PFSK-1 (cell line): Measurements from ENCODE around the gene SSNA1.

Source experiments
- FOXP2 ChIP-seq: optimal IDR thresholded peaks from 2 replicates; pipeline ENCODE3; 2011; ENCODE audit warnings: borderline replicate concordance, control low read depth, inconsistent platforms; ENCODE audit not compliant: insufficient read depth; ENCODE audit errors: extremely low read length, extremely low read depth
- POLR2AphosphoS5 ChIP-seq: IDR thresholded peaks from 2 replicates; pipeline ENCODE4 v1.6.1; 2012; ENCODE audit warnings: low read depth, mild to moderate bottlenecking, control low read depth, low read length, moderate library complexity
- SIN3A ChIP-seq: IDR thresholded peaks from 2 replicates; pipeline ENCODE4 v1.6.1; 2012; ENCODE audit warnings: mild to moderate bottlenecking, low read length, moderate library complexity, borderline replicate concordance; ENCODE audit not compliant: insufficient read depth
- TAF1 ChIP-seq: IDR thresholded peaks from 2 replicates; pipeline ENCODE4 v1.6.1; 2012; ENCODE audit warnings: low read length, control low read depth, borderline replicate concordance; ENCODE audit not compliant: insufficient read depth
- TF ChIP-seq, protein P1 (sequence below), 2 experiments: IDR thresholded peaks; 2 replicates each; pipeline versions ENCODE4 v1.6.1 to v1.8.0; 2011 to 2012; ENCODE audit warnings: low read depth in 2 of 2, low read length in 2 of 2, control low read depth in 1 of 2, inconsistent platforms in 1 of 2, mild to moderate bottlenecking in 1 of 2, moderate library complexity in 1 of 2; ENCODE audit not compliant: insufficient read depth in 1 of 2

DNA sequence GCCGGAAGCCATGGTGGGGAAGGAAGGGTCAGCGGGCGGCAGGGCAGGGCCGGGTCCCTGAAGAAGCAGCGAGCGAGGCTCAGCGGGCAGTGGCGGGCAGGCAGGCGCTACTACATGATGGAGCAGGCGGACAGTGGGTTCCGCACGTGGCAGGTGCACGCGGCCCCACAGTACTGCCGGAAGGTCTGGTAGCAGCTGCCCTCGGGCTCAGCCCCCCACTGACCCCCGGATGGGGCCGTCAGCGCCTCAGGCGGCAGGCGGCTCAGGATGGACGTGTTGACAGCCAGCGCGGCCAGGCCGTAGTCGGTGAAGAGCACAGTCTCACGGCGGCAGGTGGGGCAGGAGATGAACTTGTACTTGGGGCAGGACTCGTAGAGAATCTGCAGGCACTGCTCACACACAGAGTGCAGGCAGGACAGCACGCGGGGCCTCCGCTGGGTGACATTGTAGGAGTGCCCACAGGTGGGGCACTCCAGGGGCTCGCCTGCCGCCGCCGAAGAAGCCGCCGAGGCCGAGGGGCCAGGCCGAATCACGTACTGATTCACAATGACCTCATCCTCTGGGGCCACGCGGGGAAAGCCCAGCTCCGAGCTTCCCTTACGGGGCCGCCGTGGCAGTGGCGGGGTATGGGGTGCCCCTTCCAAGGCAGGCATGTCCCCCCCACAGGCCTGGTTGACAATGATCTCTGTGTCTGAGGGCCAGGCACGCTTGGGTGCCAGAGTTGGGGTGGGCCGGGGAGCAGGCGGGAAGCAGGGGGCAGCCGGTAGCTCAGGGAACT lies 32.0 kb downstream of the SSNA1 start:
- no peak for TF ChIP-seq POLR2AphosphoS5
- TF ChIP-seq, protein P1, sequence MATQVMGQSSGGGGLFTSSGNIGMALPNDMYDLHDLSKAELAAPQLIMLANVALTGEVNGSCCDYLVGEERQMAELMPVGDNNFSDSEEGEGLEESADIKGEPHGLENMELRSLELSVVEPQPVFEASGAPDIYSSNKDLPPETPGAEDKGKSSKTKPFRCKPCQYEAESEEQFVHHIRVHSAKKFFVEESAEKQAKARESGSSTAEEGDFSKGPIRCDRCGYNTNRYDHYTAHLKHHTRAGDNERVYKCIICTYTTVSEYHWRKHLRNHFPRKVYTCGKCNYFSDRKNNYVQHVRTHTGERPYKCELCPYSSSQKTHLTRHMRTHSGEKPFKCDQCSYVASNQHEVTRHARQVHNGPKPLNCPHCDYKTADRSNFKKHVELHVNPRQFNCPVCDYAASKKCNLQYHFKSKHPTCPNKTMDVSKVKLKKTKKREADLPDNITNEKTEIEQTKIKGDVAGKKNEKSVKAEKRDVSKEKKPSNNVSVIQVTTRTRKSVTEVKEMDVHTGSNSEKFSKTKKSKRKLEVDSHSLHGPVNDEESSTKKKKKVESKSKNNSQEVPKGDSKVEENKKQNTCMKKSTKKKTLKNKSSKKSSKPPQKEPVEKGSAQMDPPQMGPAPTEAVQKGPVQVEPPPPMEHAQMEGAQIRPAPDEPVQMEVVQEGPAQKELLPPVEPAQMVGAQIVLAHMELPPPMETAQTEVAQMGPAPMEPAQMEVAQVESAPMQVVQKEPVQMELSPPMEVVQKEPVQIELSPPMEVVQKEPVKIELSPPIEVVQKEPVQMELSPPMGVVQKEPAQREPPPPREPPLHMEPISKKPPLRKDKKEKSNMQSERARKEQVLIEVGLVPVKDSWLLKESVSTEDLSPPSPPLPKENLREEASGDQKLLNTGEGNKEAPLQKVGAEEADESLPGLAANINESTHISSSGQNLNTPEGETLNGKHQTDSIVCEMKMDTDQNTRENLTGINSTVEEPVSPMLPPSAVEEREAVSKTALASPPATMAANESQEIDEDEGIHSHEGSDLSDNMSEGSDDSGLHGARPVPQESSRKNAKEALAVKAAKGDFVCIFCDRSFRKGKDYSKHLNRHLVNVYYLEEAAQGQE (IDR thresholded peaks at IDR 0.05; ENCODE audit: insufficient read depth in 1 of 2, low read depth in 2 of 2, low read length in 2 of 2): no peak
- TF ChIP-seq TAF1: no peak
- TF ChIP-seq SIN3A: no peak
- TF ChIP-seq FOXP2: no peak
